DMS153 treated with DMSO at 0.1 percent for 48 hours (cell line): ENCODE data around the gene PDXK.

Source experiments
- DNase-seq: peaks from one replicate; lab custom pipeline; 2025; ENCODE audit not compliant: unreplicated experiment; lab: John Stamatoyannopoulos, UW

PDXK gene

GRCh38 chr21:43778469-43779335 lies 59.8 kb downstream of the PDXK start:
- no peak for DNase-seq

DNA sequence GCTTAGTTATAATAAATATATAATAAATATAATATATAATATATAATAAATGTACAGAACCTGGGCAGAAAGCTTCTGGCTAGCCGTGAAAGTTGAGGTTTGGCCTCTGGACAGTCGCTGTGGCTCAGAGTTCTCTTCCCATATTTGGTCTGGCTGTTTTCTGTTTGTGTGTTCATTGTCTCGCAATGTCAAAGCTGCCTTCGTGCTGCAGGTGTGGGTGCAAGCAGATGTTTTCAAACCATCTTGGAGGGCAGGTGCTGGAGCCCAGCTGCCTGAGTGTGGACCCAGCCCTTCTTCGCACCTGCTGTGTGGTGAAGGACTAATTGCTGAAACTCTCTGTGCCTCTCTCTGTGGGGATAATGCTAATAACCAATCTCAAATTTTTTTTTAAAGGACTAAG lies 60.7 kb downstream of the PDXK start:
- no peak for DNase-seq

- no peak for DNase-seq
These were observed 62.9 kb downstream of the PDXK start for GRCh38 chr21:43781846-43782245.

DNA sequence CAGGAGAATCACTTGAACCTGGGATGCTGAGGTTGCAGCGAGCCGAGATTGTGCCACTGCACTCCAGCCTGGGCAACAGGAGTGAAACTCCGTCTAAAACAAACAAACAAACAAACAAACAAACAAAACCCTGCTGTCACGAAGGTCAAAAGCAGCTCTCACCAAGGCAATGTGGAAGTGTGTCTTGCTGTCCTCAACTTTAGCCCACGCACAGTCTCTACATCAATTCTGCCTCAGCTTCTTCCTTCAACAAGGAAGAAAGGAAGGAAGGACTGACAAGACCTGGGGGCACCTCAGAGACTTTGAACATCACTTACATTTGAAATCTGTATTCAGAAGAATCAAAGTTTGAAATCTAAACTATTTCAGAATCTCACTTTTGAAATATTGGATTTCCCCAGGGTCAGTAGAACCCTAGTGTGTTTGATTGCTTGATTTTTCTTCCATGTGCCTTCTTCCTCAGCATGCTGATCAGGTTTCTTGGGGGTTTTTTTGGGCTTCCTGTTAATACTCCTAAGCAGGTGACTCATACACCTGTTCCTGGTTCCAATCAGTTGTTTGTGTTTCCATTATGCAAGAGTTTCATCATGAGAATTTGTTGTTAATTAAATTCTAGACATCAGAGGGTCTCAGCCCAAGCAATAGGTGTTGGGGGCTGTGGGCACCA lies 63.6 kb downstream of the PDXK start:
- no peak for DNase-seq

DNA sequence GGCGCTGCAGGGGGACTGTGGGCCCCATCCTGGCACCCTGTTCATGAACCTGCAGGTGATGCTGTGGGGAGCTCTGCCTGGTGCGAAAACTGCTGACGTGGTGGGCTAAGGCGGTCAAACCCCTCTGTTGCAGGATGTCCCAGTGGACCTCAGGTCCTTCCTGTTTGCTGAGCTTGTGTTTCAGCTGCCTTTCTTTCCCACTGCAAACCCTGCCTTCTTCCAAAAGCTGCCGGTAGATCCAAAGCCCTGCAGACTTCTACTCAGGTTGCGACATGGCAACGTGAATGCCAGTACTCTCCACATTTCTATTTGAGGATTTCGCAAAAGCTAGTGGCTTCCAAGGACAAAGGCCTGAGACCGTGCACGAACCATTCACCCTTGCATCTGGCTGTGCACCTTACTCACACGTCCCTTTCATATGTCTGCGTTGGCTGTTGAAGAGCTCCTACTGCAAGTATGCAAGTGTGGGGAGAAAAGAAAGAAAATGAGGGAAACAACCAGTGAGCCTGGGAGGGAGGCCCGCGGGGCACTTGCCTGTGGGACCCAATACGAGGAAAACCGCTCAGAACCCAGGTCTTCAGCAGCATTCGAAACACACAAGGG lies 64.3 kb downstream of the PDXK start:
- no peak for DNase-seq

DNA sequence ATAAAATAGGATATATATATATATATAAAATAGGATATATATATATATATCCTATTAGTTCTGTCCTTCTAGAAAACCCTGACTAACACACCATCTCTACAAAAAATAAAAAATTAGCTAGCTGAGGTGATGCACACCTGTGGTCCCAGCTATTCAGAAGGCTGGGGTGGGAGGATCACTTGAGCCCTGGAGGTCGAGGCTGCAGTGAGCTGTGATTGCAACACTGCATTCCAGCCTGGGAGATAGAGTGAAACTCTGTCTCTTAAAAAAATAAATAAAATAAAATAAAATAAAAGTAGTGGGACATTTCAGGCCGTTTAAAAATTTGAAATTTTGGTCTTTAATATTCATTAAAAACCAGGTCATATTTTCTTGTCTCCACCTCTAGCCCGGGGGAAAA lies 66.2 kb downstream of the PDXK start:
- DNase-seq: no peak

DNA sequence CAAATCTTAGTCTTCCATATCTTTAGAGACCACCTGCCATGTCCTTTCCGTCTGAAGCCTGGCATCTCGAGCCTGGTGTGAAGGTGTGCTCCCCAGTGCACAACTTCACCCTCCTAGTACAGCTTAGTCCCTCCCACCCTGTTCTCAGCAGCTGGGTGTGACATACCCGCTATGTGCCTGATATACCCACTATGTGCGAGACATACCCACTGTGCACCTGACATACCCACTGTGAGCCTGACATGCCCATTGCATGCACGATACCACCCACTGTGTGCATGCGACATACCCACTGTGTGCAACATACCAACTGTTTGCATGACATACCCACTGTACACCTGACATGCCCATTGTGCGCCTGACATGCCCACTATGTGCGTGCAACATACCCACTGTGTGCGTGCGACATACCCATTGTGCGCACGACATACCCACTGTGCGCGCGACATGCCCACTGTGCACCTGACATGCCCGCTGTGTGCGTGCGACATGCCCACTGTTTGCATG lies 67.4 kb downstream of the PDXK start:
- no peak for DNase-seq

DNA sequence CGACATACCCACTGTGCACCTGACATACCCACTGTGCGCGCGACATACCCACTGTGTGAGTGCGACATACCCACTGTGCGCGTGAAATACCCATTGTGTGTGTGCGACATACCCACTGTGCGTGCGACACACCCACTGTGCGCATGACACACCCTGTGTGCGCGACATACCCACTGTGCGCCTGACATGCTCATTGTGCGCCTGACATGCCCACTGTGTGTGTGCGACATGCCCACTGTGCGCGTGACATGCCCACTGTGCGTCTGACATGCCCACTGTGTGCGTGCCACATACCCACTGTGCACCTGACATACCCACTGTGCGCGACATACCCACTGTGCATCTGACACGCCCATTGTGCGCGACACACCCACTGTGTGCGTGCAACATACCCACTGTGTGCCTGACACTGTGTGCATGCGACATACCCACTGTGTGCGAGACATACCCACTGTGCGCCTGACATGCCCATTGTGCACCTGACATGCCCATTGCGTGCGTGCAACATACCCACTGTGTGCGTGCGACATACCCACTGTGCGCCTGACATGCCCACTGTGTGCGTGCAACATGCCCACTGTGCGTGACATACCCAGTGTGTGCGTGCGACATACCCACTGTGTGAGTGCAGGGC lies 68.0 kb downstream of the PDXK start:
- no peak for DNase-seq

- DNase-seq: peak; percentile 89
These were observed 70.5 kb downstream of the PDXK start, which contains the start of gene RRP1 for GRCh38 chr21:43789276-43790009. Gene RRP1 (plus strand): TSS chr21:43789577. CDS start chr21:43789630, 53 bp downstream.

GRCh38 chr21:43790010-43790524 lies 71.1 kb downstream of the PDXK start:
- no peak for DNase-seq

DNA sequence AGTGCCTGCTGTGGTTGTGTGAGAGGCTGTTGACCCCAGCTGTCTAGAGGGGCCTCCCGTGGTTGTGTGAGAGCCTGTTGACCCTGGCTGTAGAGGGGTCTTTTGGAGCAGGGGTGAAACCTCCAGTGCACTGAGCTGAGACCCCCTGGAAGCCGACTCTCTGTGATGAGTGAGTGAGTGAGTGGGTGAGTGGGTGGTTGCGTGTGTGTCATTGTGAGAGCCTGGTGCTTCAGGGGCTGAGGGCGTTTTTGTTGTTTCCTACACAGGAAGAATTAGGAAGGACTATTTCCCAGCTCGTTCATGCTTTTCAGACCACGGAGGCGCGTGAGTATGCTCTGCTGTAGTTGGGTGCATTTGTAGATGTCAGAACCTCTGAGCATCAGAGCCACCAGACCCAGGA lies 73.5 kb downstream of the PDXK start:
- no peak for DNase-seq

- DNase-seq: no peak
These were observed 74.3 kb downstream of the PDXK start for GRCh38 chr21:43793243-43793642.

DNA sequence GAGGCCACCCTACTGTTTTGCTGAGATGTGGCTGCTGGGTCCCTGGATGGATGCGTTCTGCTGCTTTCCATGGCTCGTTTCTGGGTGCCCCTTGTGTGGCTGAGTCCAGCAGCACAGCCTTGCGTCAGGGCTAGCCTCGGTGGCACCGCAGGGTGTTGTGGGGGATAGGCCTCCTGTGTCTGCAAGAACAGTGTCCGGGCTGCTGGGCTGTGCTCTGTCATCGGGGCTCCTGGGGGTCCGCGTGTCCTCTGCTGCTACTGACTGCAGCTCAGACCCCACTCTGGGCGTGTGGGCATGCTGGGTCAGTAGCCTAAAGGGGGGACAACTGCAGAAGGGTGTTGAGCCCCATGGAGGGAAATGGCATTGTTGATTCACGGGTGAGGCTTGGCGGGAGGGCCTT lies 75.4 kb downstream of the PDXK start:
- no peak for DNase-seq

DNA sequence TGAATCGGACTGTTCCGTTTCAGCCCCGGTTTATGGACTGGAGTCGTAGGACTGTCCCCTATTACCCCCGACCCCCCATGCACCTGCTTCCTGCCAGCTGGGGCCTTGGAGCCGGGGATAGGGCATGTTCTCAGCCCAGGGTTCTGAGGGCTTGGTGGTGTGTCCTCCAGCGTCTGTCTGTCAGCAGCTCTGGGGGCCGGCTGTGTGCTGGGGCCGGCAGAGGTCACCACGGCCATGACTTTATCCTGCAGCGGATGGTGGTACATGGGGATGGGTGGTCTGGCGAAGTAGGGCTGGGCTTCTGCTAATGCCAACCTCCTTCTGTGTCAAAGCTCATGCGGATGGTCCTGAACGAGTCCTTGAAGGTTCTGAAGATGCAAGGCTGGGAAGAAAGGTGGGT lies 75.9 kb downstream of the PDXK start:
- no peak for DNase-seq

GRCh38 chr21:43797415-43797814 lies 78.5 kb downstream of the PDXK start:
- no peak for DNase-seq

DNA sequence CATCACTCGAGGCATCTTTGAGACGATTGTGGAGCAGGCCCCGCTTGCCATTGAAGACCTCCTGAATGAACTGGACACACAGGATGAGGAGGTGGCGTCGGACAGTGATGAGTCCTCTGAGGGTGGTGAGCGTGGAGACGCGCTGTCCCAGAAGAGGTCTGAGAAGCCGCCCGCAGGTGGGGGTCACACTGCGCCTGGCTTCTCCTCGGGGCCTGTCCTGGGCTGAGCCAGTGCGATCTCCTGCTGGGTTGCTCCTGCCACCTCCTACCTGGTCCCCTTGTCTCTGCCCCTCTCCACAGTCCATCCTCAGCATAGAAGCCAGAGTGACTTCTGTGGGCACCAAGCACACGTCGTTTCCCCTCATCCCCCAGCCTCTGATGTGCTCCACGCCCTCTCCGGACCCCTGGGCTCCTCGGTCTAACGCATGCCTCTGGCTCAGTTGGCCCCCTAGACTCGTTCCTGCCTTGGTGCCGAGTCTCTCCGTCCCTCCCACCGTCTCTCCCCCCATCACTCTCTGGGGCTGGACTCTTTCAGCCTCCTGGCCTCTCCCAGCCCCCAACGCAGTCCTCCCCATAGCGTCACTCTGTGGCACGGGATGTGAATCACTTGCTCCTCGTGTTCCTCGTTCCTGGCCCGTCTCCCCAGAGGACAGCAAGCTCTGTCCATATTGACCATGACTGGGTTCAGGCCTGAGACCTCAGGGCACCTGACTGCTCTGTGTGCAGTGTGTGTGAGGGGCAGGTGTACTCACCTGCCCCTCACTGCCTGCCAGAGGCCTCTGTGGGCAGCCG lies 79.2 kb downstream of the PDXK start:
- no peak for DNase-seq

- DNase-seq: no peak
These were observed 80.4 kb downstream of the PDXK start for GRCh38 chr21:43799301-43799840.

- no peak for DNase-seq
These were observed 81.2 kb downstream of the PDXK start for GRCh38 chr21:43800124-43800523.

GRCh38 chr21:43800566-43800965 lies 81.6 kb downstream of the PDXK start:
- DNase-seq: no peak
